ENCODE measurements around the gene PARD3.

Gene PARD3

GRCh38 chr10:34732926-34733325 lies 82.2 kb downstream of the PARD3 start:
- no peak for DNase-seq
- H3K27ac ChIP-seq, result no peak overlapping the region
- peak; percentile 21; the same call in 1 of the 2 replicates for TF ChIP-seq CTCF (IDR thresholded peaks at IDR 0.05; ENCODE audit: low read depth, low read length)

GRCh38 chr10:34731885-34732701 lies 83.0 kb downstream of the PARD3 start:
- H3K27me3 ChIP-seq (ENCODE audit: insufficient read depth, low read depth, severe bottlenecking), result no peaks in the 10 kb centered on the region
- H3K4me3 ChIP-seq (ENCODE audit: low read depth, low read length), result no peak overlapping the region
- DNase-seq, result no peak

More at GRCh38 chr10:34732926-34733325, 82.2 kb downstream of the PARD3 start:
- Histone ChIP-seq H3K4me3 (ENCODE audit: low read depth, low read length) (no peak overlapping the region), H3K27me3 (ENCODE audit: insufficient read depth, low read depth, severe bottlenecking) (no peaks in the 10 kb centered on the region), H3K36me3 (no peaks in the 10 kb centered on the region), H3K9me3 (ENCODE audit: severe bottlenecking) (no peaks in the 10 kb centered on the region)

GRCh38 chr10:34731213-34731612 lies 83.9 kb downstream of the PARD3 start:
- Histone ChIP-seq H3K9me3 (ENCODE audit: severe bottlenecking) (no peaks in the 10 kb centered on the region), H3K4me3 (ENCODE audit: low read depth, low read length) (no peak overlapping the region), H3K27me3 (ENCODE audit: insufficient read depth, low read depth, severe bottlenecking) (no peaks in the 10 kb centered on the region), H3K27ac (no peak overlapping the region), H3K36me3 (no peaks in the 10 kb centered on the region)
- TF ChIP-seq CTCF (IDR thresholded peaks at IDR 0.05; ENCODE audit: low read depth, low read length), result no peak
- DNase-seq, result no peak

More at GRCh38 chr10:34731885-34732701, 83.0 kb downstream of the PARD3 start:
- no peak overlapping the region for H3K27ac ChIP-seq
- H3K9me3 ChIP-seq (ENCODE audit: severe bottlenecking), result no peaks in the 10 kb centered on the region
- no peak for TF ChIP-seq CTCF (IDR thresholded peaks at IDR 0.05; ENCODE audit: low read depth, low read length)
- no peaks in the 10 kb centered on the region for H3K36me3 ChIP-seq

DNA sequence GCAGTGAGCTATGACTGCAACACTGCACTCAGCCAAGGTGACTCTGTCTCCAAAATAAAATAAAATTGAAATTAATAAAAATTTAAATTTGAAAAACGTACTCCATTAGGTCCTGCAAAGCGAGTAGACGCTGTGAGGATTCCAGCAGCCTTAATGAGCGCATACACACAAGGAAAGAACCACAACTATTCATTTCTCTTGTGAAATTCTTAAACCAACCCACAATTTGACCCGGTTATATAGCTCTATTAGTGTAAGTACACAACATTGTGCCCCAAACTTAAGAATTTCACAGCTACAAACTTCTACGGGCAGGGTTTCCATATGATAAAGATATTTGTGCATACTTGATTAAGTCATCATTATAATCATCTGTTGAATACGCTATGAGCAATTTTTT lies 84.4 kb downstream of the PARD3 start:
- DNase-seq, result no peak
- Histone ChIP-seq H3K27me3 (ENCODE audit: insufficient read depth, low read depth, severe bottlenecking) (no peaks in the 10 kb centered on the region), H3K9me3 (ENCODE audit: severe bottlenecking) (no peaks in the 10 kb centered on the region), H3K36me3 (no peaks in the 10 kb centered on the region), H3K27ac (no peak overlapping the region), H3K4me3 (ENCODE audit: low read depth, low read length) (no peak overlapping the region)
- TF ChIP-seq CTCF (IDR thresholded peaks at IDR 0.05; ENCODE audit: low read depth, low read length), result no peak

DNA sequence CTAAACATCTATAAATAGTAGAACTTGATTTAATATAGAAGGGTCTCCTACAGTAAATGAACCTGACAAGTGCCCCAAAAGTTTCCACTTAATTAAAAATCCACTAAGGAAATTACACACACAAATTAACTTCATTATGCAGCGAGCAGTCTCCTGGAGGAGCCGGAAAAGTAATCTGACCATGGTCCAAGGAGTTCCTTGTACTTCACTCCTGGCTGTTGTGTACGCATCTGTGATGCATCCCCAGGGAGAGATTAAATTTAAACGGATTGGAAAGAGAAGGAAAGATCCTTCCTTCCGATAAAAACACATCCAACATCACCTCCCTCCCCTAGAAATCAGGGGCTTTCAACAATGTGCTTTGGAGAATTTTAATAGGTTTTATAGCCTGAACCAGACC lies 85.5 kb downstream of the PARD3 start:
- Histone ChIP-seq H3K27ac (no peak overlapping the region), H3K27me3 (ENCODE audit: insufficient read depth, low read depth, severe bottlenecking) (no peaks in the 10 kb centered on the region), H3K36me3 (no peaks in the 10 kb centered on the region), H3K9me3 (ENCODE audit: severe bottlenecking) (no peaks in the 10 kb centered on the region), H3K4me3 (ENCODE audit: low read depth, low read length) (no peak overlapping the region)
- no peak for TF ChIP-seq CTCF (IDR thresholded peaks at IDR 0.05; ENCODE audit: low read depth, low read length)
- no peak for DNase-seq

DNA sequence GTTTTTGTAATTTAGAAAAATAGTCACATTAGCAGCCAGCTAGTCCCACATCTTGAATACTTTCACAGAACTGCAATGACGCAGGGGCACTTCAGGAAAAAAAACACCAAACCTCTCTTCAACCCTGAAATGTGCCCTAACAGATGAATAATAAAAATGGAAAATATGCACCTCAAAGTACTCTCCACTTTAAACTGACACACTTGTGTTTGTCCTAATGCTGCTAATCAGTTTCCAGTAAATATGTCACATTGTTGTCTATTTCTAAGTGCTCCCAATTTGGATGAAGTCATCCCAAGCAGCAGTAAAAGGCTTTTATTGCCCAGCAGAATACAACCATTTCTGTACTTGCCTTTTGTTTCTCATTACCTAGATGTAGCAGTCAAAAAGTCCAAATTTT lies 86.7 kb downstream of the PARD3 start:
- no peak overlapping the region for H3K4me3 ChIP-seq (ENCODE audit: low read depth, low read length)
- no peaks in the 10 kb centered on the region for H3K27me3 ChIP-seq (ENCODE audit: insufficient read depth, low read depth, severe bottlenecking)
- no peak for TF ChIP-seq CTCF (IDR thresholded peaks at IDR 0.05; ENCODE audit: low read depth, low read length)
- H3K9me3 ChIP-seq (ENCODE audit: severe bottlenecking), result no peaks in the 10 kb centered on the region
- no peak for DNase-seq
- H3K27ac ChIP-seq, result no peak overlapping the region
- H3K36me3 ChIP-seq, result no peaks in the 10 kb centered on the region

Measured in WERI-Rb-1 (cell line).